B cell (primary cell): ENCODE data around the gene ROR2. TPM values are rescaled to one million over a fixed set of nuclear protein-coding genes. Genes with fewer than 3 reads are reported as not detected.

ENCODE experiments used
- ATAC-seq: fragments of 200-7000 bp; cut with Tn5 transposase; one replicate; pipeline ENCODE4 v1.10.0; 2021; ENCODE audit warnings: low read depth, mild to moderate bottlenecking, moderate number of reproducible peaks, moderate library complexity
- CTCF ChIA-PET: fragments of 350-600 bp; sonication (Branson Sonifier 250); formaldehyde crosslinking; loops from one replicate; lab custom pipeline; 2021; ENCODE audit warnings: antibody characterized with exemption, inconsistent platforms; lab: Charles Lee
- POLR2A ChIA-PET: fragments of 350-600 bp; sonication (Branson Sonifier 250); formaldehyde crosslinking; loops from one replicate; lab custom pipeline; 2021; ENCODE audit warnings: antibody characterized with exemption; lab: Charles Lee
- DNase-seq: peaks from one replicate; pipeline ENCODE4 v3.0.0; 2013
- H2AFZ ChIP-seq: 2 replicates; pipeline ENCODE4 v1.6.1; 2012; ENCODE audit warnings: mild to moderate bottlenecking, low read depth, low read length; ENCODE audit not compliant: insufficient read depth, poor library complexity, severe bottlenecking
- H3K27ac ChIP-seq, 2 donors: 1 replicate in 1 of 2; 2 replicates in 1 of 2; pipeline ENCODE4 v1.5.1; 2012 to 2013; ENCODE audit warnings: low read length in 2 of 2, mild to moderate bottlenecking in 2 of 2, moderate library complexity in 1 of 2
- H3K27me3 ChIP-seq, 4 experiments: fragments of 200-600 bp in 1 of 4; sonication (generic) in 1 of 4; replicated peaks in 1 of 4; 1 replicate in 2 of 4; 2 replicates in 2 of 4; pipeline versions ENCODE4 v1.6.1 to v1.7.0; 2013 to 2016; ENCODE audit warnings: low read length in 3 of 4, mild to moderate bottlenecking in 2 of 4, mixed read lengths in 1 of 4, moderate library complexity in 1 of 4; ENCODE audit not compliant: insufficient read depth in 4 of 4, control insufficient read depth in 3 of 4; ENCODE audit errors: control extremely low read depth in 1 of 4
- H3K36me3 ChIP-seq, 2 experiments: replicated peaks in 1 of 2; 1 replicate in 1 of 2; 2 replicates in 1 of 2; pipeline versions ENCODE4 v1.6.1 to v1.7.1; 2013; ENCODE audit warnings: low read length in 1 of 2; ENCODE audit not compliant: insufficient read depth in 2 of 2, control insufficient read depth in 1 of 2; ENCODE audit errors: control extremely low read depth in 1 of 2, extremely low read depth in 1 of 2
- H3K4me1 ChIP-seq, 2 donors: fragments of 200-600 bp in 1 of 2; sonication (generic) in 1 of 2; 1 replicate in 1 of 2; 2 replicates in 1 of 2; pipeline versions ENCODE4 v1.5.1 to v1.6.1; 2013 to 2017; ENCODE audit warnings: low read length in 2 of 2; ENCODE audit not compliant: control insufficient read depth in 2 of 2, insufficient read depth in 2 of 2
- H3K4me2 ChIP-seq: replicated peaks from 2 replicates; pipeline ENCODE3; 2012; ENCODE audit warnings: mild to moderate bottlenecking, low read depth, low read length; ENCODE audit not compliant: poor library complexity, severe bottlenecking
- H3K4me3 ChIP-seq, 5 experiments: fragments of 200-600 bp in 1 of 5; sonication (generic) in 1 of 5; 1 replicate in 3 of 5; 2 replicates in 2 of 5; pipeline versions ENCODE4 v1.5.1 to v1.7.0; 2011 to 2016; ENCODE audit warnings: low read length in 4 of 5, mild to moderate bottlenecking in 4 of 5, low read depth in 2 of 5, control low read depth in 1 of 5, moderate library complexity in 1 of 5; ENCODE audit not compliant: insufficient read depth in 1 of 5; ENCODE audit errors: control extremely low read depth in 1 of 5, extremely low read depth in 1 of 5
- H3K79me2 ChIP-seq: fragments of 200-600 bp; sonication (generic); one replicate; pipeline ENCODE4 v1.6.0; 2016; ENCODE audit warnings: low read length; ENCODE audit not compliant: control insufficient read depth, insufficient read depth
- H3K9ac ChIP-seq: fragments of 200-600 bp; sonication (generic); 2 replicates; pipeline ENCODE4 v1.6.1; 2017; ENCODE audit warnings: mild to moderate bottlenecking, low read length, moderate library complexity
- H3K9me3 ChIP-seq, 3 donors: one replicate each; pipeline versions ENCODE4 v1.6.1 to v1.7.1; 2013; ENCODE audit warnings: low read length in 2 of 3; ENCODE audit not compliant: control insufficient read depth in 2 of 3, insufficient read depth in 1 of 3; ENCODE audit errors: control extremely low read depth in 1 of 3
- H4K20me1 ChIP-seq: 2 replicates; pipeline ENCODE4 v1.6.0; 2012; ENCODE audit warnings: mild to moderate bottlenecking, low read length; ENCODE audit not compliant: insufficient read depth, control insufficient read depth, poor library complexity, severe bottlenecking
- H3K27ac Mint-ChIP-seq: one replicate; pipeline ENCODE4 v1.8.0; 2021; ENCODE audit warnings: mixed read lengths
- H3K27me3 Mint-ChIP-seq: one replicate; pipeline ENCODE4 v1.8.0; 2021; ENCODE audit warnings: mixed read lengths
- H3K4me1 Mint-ChIP-seq: one replicate; pipeline ENCODE4 v1.8.0; 2021; ENCODE audit warnings: mixed read lengths
- H3K4me3 Mint-ChIP-seq: one replicate; pipeline ENCODE4 v1.8.0; 2021; ENCODE audit warnings: mixed read lengths
- H3K9me3 Mint-ChIP-seq: one replicate; pipeline ENCODE4 v1.8.0; 2022; ENCODE audit warnings: mixed read lengths; ENCODE audit not compliant: insufficient read depth
- CTCF ChIP-seq: fragments of 200-600 bp; IDR thresholded peaks from one replicate; pipeline ENCODE4 v1.8.0; 2022; ENCODE audit warnings: antibody characterized with exemption, mild to moderate bottlenecking
- EZH2 ChIP-seq: IDR thresholded peaks from 2 replicates; pipeline ENCODE4 v1.6.1; 2012; ENCODE audit warnings: borderline replicate concordance, low read depth, mild to moderate bottlenecking, moderate library complexity, low read length; ENCODE audit not compliant: insufficient read depth, poor library complexity, severe bottlenecking
- WGBS: methylation state at CpG from one replicate; pipeline ENCODE4 v1.1.5; 2013; ENCODE audit warnings: missing lambda C conversion rate; ENCODE audit not compliant: insufficient coverage; 5-methylcytosine and 5-hydroxymethylcytosine counted together
- intact Hi-C: fragments of 100-400 bp; cut with micrococcal nuclease; formaldehyde crosslinking; loops from one replicate; pipeline ENCODE4 v1.10.0; 2022
- polyA plus RNA-seq: library from polyadenylated mRNA; depleted of rRNA; stranded (reverse); fragments of >200 nt; gene quantifications from 2 replicates; pipeline ENCODE4 v1.2.3, GENCODE V29; 2012
- total RNA-seq, 2 donors: library from RNA; stranded (reverse); fragments of 120-200 nt in 1 of 2; gene quantifications; 1 replicate in 1 of 2; 2 replicates in 1 of 2; pipeline versions ENCODE4 v1.2.3 to v1.2.4, GENCODE V29; 2013 to 2022

The ROR2 gene
- total and polyA plus RNA-seq, 2 donors (not counting 1 experiment from before 2014, with no cell fraction given), result 0.21 to 0.49 TPM

DNA sequence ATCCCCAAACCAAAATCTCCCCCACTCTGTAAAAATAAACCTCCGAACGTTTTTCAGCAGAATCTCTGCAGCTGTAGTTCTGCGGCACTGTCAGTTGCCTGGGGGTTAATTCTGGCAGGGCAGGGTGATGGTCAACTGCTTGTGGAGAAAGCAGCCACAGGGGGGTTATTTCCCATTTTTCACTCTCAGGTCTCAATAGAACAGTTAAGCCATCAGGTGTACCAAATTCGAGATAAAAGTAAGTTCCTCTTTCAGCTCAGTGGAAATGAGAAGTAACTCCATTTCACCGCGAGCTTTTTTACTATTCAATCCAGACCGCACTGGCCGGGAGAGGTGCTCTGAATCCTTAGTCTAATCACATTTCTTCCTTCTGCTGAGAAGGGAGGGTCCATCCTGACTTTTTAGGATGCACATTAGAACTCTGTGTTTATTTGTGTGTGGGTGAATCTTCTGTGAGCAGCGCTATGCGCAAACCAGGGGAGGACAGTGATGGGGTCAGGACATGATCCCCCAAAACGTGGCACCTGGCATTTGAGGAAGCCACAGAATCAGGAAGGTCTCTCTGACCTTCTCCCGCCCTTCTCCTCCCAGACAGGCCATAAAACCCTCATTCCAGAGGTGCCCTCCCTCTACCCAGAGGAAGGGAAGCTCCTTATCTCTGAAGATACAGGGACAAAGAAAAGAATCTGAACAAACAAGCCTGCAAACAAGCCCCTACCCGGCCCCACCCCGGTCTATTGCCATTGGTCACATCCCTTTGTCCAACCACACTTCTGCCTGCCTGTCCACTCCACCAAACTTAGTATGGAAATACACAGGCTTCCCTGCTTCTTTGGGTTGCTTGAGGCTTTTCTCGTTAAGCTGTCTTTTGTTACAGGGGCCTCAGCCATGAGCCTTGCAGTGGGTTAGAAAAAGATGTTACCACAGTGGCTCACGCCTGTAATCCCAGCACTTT, 229.0 kb downstream of the ROR2 start:
- peak; percentile 74 for ATAC-seq
- Histone ChIP-seq H3K4me1 (peaks cover 13 to 19% of the 10 kb centered on the region in 2 donors), H4K20me1 (no peaks in the 10 kb centered on the region), H3K4me2 (peak overlapping the region; percentile 54), H3K9ac (peak overlapping the region; percentile 34), H3K36me3 (no peaks in the 10 kb centered on the region), H3K27ac (no peak overlapping the region), H3K4me3 (peak overlapping the region in 1 of 5 experiments; percentile 10), H3K79me2 (no peaks in the 10 kb centered on the region), H2AFZ (peak overlapping the region; percentile 52), H3K9me3 (peaks cover 0 to 6% (median 5%) of the 10 kb centered on the region in 3 donors), H3K27me3 (peaks cover 0 to 4% (median 0%) of the 10 kb centered on the region in 4 experiments)
- peak; percentile 73 for DNase-seq
- Mint-ChIP-seq H3K4me1 (peaks cover 23% of the 10 kb centered on the region), H3K27ac (peak overlapping the region; percentile 46), H3K27me3 (no peaks in the 10 kb centered on the region), H3K4me3 (peak overlapping the region; percentile 32), H3K9me3 (peaks cover 5% of the 10 kb centered on the region)
- 33% methylated on average over 7 of the region's 16 CpGs for WGBS
- CTCF ChIA-PET, result interaction anchor here (0.6 to 12.6 kb wide), 8 partner anchors 8 to 1067 kb away, joined by 3 to 129 read pairs (median 5); no protein-coding TSS in a partner anchor
- intact Hi-C loops, result no loop called here
- POLR2A ChIA-PET, result no interaction called here
- TF ChIP-seq CTCF, result no peak

GRCh38 chr9:91720313-91720712, 229.7 kb downstream of the ROR2 start:
- peaks cover 13 to 19% of the 10 kb centered on the region in 2 donors for H3K4me1 ChIP-seq
- peak overlapping the region; percentile 54 for H3K4me2 ChIP-seq
- H3K27ac ChIP-seq, result no peak overlapping the region
- H3K4me3 ChIP-seq, result no peak overlapping the region
- CTCF ChIA-PET, result interaction anchor here (1.0 to 12.6 kb wide), 6 partner anchors 7 to 805 kb away, joined by 3 to 129 read pairs (median 6); no protein-coding TSS in a partner anchor
- H3K79me2 ChIP-seq, result no peaks in the 10 kb centered on the region
- intact Hi-C loops, result no loop called here
- no peak for TF ChIP-seq EZH2
- no peak for TF ChIP-seq CTCF
- 100% methylated on average over 1 of the region's 3 CpGs for WGBS
- H3K4me3 Mint-ChIP-seq, result no peak overlapping the region
- H4K20me1 ChIP-seq, result no peaks in the 10 kb centered on the region
- no peaks in the 10 kb centered on the region for H3K27me3 Mint-ChIP-seq
- H2AFZ ChIP-seq, result no peak overlapping the region
- ATAC-seq (no peak), DNase-seq (no peak)
- peaks cover 0 to 8% (median 6%) of the 10 kb centered on the region in 3 donors for H3K9me3 ChIP-seq
- H3K9me3 Mint-ChIP-seq, result peaks cover 5% of the 10 kb centered on the region
- POLR2A ChIA-PET, result no interaction called here
- no peaks in the 10 kb centered on the region for H3K36me3 ChIP-seq
- H3K9ac ChIP-seq, result no peak overlapping the region
- peaks cover 0 to 4% (median 0%) of the 10 kb centered on the region in 4 experiments for H3K27me3 ChIP-seq
- no peak overlapping the region for H3K27ac Mint-ChIP-seq
- H3K4me1 Mint-ChIP-seq, result peaks cover 23% of the 10 kb centered on the region
